ENCODE results near the gene GRM5.
A peak's percentile ranks its signal among the peaks of the same experiment; 100 is the strongest.

Gene GRM5

DNA sequence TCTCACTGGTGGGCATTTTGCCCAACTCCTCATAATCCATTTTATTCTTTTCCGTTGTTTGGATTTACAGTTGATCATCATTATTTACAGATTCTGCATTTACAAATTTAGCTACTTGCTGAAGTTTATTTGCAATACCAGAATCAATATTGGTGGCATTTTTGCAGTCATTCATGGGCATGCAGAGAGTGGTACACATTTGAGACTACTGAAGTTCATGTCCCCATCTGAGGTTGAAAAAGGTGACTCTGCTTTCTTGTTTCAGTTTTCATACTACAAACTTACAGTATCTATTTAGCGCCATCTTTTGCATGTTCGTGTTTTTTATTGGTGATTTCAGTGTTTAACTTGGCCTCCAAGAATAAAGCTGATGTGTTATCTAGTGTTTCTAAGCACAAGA, 409.5 kb downstream of the GRM5 start:
- no peak overlapping the region for H3K4me3 ChIP-seq (ENCODE audit: low read length)
- DNase-seq (ENCODE audit: low read depth) = no peak
- TF ChIP-seq CTCF (conservative IDR thresholded peaks at IDR 0.05; ENCODE audit: low read depth, low read length) = no peak

DNA sequence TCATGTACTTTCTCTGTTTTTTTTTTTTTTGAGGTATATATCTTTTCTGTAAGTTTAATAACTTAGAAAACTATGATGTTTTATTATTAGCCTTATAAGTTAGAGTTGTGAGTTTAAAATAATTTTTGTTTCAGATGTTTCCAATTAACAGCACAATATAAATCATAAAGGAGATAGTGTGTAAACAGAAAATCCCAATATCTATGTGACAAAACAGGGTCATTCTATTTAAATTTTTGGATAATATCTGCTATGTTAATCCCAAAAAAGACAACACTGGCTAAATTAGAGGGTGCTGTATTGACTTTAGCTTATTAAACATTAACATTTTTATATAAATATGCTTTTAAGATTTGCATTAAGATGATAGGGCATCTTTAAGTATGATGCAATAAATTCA, 410.1 kb downstream of the GRM5 start:
- TF ChIP-seq CTCF (conservative IDR thresholded peaks at IDR 0.05; ENCODE audit: low read depth, low read length) = no peak
- no peak overlapping the region for H3K4me3 ChIP-seq (ENCODE audit: low read length)
- no peak for DNase-seq (ENCODE audit: low read depth)

GRCh38 chr11:88655196-88655595, 410.6 kb downstream of the GRM5 start:
- no peak for TF ChIP-seq CTCF (conservative IDR thresholded peaks at IDR 0.05; ENCODE audit: low read depth, low read length)
- no peak for DNase-seq (ENCODE audit: low read depth)
- H3K4me3 ChIP-seq (ENCODE audit: low read length) = no peak overlapping the region

DNA sequence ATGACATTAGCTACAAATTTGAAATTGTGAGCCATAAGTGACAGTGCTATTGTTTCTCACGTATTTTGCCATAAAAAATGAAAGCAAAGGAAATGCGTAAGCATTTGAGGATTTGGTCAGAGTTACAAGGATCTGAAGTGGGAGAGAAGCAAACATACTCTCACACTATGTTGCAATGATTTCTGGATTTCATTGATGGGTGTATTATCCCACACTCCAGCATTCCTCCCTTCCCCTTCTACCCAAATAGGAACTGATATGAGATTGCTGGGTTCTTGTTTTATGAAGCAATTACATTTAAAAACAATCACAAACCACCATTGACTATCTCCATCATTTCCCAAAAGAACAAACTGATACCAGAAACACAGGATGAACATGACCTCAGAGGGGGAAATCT, 414.2 kb downstream of the GRM5 start:
- no peak overlapping the region for H3K4me3 ChIP-seq (ENCODE audit: low read length)
- no peak for DNase-seq (ENCODE audit: low read depth)
- no peak for TF ChIP-seq CTCF (conservative IDR thresholded peaks at IDR 0.05; ENCODE audit: low read depth, low read length)

GRCh38 chr11:88644724-88645123, 421.1 kb downstream of the GRM5 start:
- no peak for DNase-seq (ENCODE audit: low read depth)
- no peak overlapping the region for H3K4me3 ChIP-seq (ENCODE audit: low read length)
- no peak for TF ChIP-seq CTCF (conservative IDR thresholded peaks at IDR 0.05; ENCODE audit: low read depth, low read length)

DNA sequence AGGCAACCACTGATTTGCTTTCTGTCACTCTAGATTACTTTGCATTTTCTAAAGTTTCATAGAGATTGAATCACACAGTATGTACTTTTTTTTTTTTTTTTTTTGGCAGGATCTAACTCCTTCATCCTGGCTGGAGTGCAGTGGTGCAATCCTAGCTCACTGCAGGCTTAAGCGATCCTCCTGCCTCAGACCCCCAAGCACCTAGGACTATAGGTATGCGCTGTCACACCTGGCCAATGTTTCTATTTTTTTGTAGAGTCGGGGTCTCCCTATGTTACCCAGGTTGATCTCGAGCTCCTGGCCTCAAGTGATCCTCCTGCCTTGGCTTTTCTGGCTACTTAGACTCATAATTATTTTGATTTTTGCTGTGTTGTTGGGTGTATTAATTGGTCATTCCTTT, 433.6 kb downstream of the GRM5 start:
- no peak overlapping the region for H3K4me3 ChIP-seq (ENCODE audit: low read length)
- DNase-seq (ENCODE audit: low read depth) = peak; percentile 13
- no peak for TF ChIP-seq CTCF (conservative IDR thresholded peaks at IDR 0.05; ENCODE audit: low read depth, low read length)

- H3K4me3 ChIP-seq (ENCODE audit: low read length) = no peak overlapping the region
- TF ChIP-seq CTCF (conservative IDR thresholded peaks at IDR 0.05; ENCODE audit: low read depth, low read length) = no peak
- peak; percentile 71 for DNase-seq (ENCODE audit: low read depth)
Observed at GRCh38 chr11:88631497-88631896, 434.3 kb downstream of the GRM5 start.
